Islet precursor cell (in vitro differentiated cells): ENCODE results near the gene SRGN.

Experiments
- DNase-seq: peaks from one replicate; pipeline ENCODE4 v3.0.0-alpha.2; 2018

Gene SRGN

GRCh38 chr10:69142983-69143382 lies 55.1 kb downstream of the SRGN start:
- no peak for DNase-seq

DNA sequence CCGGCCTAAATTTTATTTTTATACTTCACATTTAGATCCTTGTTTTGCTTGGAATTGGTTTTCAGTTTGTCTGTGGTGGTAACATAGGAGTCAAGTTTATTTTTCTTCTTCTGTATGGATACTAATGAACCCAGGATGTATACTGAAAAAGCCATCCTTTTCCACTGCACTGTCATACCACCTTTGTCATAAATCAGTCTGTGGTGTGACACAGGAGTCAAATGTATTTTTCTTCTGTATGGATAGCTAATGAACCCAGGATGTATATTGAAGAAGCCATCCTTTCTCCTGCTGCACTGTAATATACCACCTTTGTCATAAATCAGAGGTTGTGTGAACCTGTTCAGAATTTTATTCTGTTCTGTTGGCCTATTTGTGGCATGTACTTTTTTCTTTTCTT lies 57.4 kb downstream of the SRGN start:
- no peak for DNase-seq

GRCh38 chr10:69145864-69146263 lies 58.0 kb downstream of the SRGN start:
- DNase-seq, result no peak

DNA sequence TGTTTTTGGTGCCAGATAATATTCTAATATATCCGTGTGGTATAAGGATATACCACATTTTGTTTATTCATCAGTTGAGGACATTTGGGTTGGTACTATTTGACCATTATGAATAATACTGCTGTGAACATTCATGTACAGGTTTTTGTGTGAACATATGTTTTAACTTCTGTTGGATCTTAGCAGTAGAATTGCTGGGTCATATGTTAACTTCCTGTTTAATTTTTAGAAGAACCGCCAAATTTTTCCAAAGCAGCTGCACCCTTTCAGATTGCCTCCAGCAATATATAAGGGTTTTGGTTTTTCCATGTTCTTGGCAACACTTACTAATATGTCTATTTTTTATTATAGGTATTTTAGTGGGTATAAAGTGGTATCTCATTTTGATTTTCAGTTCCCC lies 58.9 kb downstream of the SRGN start:
- DNase-seq, result no peak

DNA sequence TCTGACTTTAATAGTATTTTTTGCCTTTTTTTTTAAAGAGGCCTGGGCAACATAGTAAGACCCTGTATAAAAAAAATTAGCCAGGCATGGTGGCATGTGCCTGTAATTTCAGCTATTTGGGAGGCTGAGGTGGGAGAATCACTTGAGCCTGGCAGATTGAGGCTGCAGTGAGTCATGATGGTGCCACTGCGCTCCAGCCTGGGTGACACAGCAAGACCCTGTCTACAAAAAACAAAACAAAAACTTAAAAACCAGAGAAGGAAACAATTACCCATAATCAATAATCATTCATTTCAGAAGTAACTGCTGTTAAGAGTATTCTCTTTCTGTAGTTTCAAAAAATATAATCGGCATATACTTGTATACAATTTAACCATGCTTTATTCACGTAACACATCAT lies 64.1 kb downstream of the SRGN start:
- no peak for DNase-seq

GRCh38 chr10:69153227-69153626 lies 65.3 kb downstream of the SRGN start:
- no peak for DNase-seq
